ENCODE measurements around the gene UGT2B10. TPM values are rescaled to one million over a fixed set of nuclear protein-coding genes. Genes with fewer than 3 reads are reported as not detected.

Gene UGT2B10
- total and polyA plus RNA-seq, 2 donors (not counting 3 experiments of a cell fraction or from before 2014, with no cell fraction given): not detected

DNA sequence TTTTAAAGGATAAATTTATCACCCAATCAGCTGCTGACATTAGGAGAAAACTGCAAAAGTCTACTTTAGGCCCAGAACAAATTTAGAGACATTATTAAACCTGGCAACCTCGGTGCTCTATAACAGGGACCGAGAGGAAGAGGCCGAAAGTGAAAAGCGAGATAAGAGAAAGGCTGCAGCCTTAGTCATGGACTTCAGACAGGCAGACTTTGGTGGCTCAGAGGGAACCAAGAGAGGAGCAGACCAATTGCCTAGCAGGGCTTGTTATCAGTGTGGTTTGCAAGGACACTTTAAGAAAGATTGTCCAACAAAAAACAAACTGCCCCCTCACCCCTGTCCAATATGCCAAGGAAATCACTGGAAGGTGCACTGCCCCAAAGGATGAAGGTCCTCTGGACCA lies 12.8 kb upstream of the UGT2B10 start:
- H3K36me3 ChIP-seq (ENCODE audit: control insufficient read depth in 2 of 2, extremely low read depth in 1 of 2, insufficient read depth in 2 of 2, low read length in 2 of 2): no peaks in the 10 kb centered on the region
- H3K27me3 ChIP-seq (ENCODE audit: control insufficient read depth in 2 of 2, insufficient read depth in 2 of 2, low read length in 2 of 2): no peaks in the 10 kb centered on the region
- FAIRE-seq (no peak), DNase-seq (ENCODE audit: low read depth, low spot score) (no peak)
- dilution Hi-C loops (cut with MboI; ENCODE audit: extremely low pct_ligation_motif_present, low sequenced_read_pairs): no loop called here
- H2AFZ ChIP-seq (ENCODE audit: low read depth, low read length): no peak overlapping the region
- no peak overlapping the region for H3K27ac ChIP-seq (ENCODE audit: insufficient read depth, low read depth, low read length)
- H3K9ac ChIP-seq (replicated peaks; ENCODE audit: extremely low read depth, insufficient read depth, low read length): no peak overlapping the region
- intact Hi-C loops (cut with micrococcal nuclease): no loop called here
- POLR2A ChIA-PET: no interaction called here
- BruUV-seq (replicated peaks): no TSS peak
- no peak overlapping the region for H3K4me3 ChIP-seq (replicated peaks in 1 of 3; ENCODE audit: insufficient read depth in 1 of 3, low read depth in 1 of 3, low read length in 3 of 3)
- no peaks in the 10 kb centered on the region for H3K9me1 ChIP-seq (replicated peaks; ENCODE audit: control insufficient read depth, extremely low read depth, insufficient read depth, low read length)
- H4K20me1 ChIP-seq (replicated peaks; ENCODE audit: control insufficient read depth, extremely low read depth, insufficient read depth, low read length): no peaks in the 10 kb centered on the region
- H3K79me2 ChIP-seq (ENCODE audit: control insufficient read depth, insufficient read depth, low read length): no peaks in the 10 kb centered on the region
- no peak overlapping the region for H3K4me2 ChIP-seq (ENCODE audit: insufficient read depth, low read length)
- TF ChIP-seq, protein P1, sequence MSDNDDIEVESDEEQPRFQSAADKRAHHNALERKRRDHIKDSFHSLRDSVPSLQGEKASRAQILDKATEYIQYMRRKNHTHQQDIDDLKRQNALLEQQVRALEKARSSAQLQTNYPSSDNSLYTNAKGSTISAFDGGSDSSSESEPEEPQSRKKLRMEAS (IDR thresholded peaks at IDR 0.05; ENCODE audit: insufficient read depth, insufficient read length): no peak
- TF ChIP-seq JUN (IDR thresholded peaks at IDR 0.05; ENCODE audit: borderline replicate concordance, insufficient read depth, insufficient read length, low read depth) (no peak), FOS (IDR thresholded peaks at IDR 0.05; ENCODE audit: borderline replicate concordance, insufficient read depth, low read length) (no peak), POLR2AphosphoS5 (IDR thresholded peaks at IDR 0.05; ENCODE audit: insufficient read depth, low read depth, low read length) (no peak), EZH2 (IDR thresholded peaks at IDR 0.05; ENCODE audit: borderline replicate concordance, low read depth, low read length, severe bottlenecking) (no peak), MYC (IDR thresholded peaks at IDR 0.05; ENCODE audit: low read depth, low read length) (no peak), GATA2 (IDR thresholded peaks at IDR 0.05; ENCODE audit: insufficient read depth, insufficient read length, low read depth, low read length) (no peak), POLR2A (IDR thresholded peaks at IDR 0.05; ENCODE audit: low read depth, low read length) (no peak)
- TF ChIP-seq, protein P2, sequence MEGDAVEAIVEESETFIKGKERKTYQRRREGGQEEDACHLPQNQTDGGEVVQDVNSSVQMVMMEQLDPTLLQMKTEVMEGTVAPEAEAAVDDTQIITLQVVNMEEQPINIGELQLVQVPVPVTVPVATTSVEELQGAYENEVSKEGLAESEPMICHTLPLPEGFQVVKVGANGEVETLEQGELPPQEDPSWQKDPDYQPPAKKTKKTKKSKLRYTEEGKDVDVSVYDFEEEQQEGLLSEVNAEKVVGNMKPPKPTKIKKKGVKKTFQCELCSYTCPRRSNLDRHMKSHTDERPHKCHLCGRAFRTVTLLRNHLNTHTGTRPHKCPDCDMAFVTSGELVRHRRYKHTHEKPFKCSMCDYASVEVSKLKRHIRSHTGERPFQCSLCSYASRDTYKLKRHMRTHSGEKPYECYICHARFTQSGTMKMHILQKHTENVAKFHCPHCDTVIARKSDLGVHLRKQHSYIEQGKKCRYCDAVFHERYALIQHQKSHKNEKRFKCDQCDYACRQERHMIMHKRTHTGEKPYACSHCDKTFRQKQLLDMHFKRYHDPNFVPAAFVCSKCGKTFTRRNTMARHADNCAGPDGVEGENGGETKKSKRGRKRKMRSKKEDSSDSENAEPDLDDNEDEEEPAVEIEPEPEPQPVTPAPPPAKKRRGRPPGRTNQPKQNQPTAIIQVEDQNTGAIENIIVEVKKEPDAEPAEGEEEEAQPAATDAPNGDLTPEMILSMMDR (IDR thresholded peaks at IDR 0.05; ENCODE audit: extremely low read depth in 1 of 2, insufficient read depth in 1 of 2, low read depth in 1 of 2, low read length in 2 of 2): no peak
- CTCF ChIA-PET: no interaction called here
- H3K9me3 ChIP-seq (replicated peaks; ENCODE audit: control insufficient read depth, insufficient read depth, low read length): no peaks in the 10 kb centered on the region
- no peaks in the 10 kb centered on the region for H3K4me1 ChIP-seq (ENCODE audit: control insufficient read depth, extremely low read depth, insufficient read depth, low read length)
